CD4-positive, alpha-beta T cell treated with Interleukin-21 for 1 hour (primary cell): ENCODE data around the gene BSN.

ENCODE experiments used
- DNase-seq: peaks from one replicate; pipeline ENCODE4 v3.0.0-alpha.2; 2020

The BSN gene

DNA sequence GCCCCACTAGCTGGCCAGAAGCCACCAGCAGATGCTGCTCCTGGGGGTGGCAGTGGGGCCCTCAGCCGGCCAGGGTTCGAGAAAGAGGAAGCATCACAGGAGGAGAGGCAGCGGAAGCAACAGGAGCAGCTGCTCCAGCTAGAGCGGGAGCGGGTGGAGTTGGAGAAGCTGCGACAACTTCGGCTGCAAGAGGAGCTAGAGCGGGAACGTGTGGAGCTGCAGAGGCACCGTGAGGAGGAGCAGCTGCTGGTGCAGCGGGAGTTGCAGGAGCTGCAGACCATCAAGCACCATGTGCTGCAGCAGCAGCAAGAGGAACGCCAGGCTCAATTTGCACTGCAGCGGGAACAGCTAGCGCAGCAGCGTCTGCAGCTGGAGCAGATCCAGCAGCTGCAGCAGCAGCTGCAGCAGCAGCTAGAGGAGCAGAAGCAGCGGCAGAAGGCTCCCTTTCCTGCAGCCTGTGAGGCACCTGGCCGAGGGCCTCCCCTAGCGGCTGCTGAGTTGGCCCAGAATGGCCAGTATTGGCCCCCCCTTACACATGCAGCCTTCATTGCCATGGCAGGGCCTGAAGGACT is 102.3 kb downstream of the BSN start:
- no peak for DNase-seq

DNA sequence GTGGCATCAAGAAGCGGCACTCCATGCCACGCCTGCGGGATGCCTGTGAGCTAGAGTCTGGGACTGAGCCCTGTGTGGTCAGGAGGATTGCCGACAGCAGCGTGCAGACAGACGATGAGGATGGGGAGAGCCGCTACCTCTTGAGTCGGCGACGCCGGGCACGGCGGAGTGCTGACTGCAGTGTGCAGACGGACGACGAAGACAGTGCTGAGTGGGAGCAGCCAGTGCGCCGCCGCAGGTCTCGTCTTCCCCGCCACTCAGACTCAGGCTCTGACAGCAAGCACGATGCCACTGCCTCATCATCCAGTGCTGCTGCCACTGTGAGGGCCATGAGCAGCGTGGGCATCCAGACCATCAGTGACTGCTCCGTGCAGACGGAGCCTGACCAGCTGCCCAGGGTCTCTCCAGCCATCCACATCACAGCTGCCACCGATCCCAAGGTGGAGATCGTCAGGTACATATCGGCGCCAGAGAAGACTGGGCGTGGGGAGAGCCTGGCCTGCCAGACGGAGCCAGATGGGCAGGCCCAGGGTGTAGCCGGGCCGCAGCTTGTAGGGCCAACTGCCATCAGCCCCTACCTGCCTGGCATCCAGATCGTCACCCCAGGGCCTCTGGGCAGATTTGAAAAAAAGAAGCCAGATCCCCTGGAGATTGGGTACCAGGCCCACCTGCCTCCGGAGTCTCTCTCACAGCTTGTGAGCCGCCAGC is 103.1 kb downstream of the BSN start:
- no peak for DNase-seq

DNA sequence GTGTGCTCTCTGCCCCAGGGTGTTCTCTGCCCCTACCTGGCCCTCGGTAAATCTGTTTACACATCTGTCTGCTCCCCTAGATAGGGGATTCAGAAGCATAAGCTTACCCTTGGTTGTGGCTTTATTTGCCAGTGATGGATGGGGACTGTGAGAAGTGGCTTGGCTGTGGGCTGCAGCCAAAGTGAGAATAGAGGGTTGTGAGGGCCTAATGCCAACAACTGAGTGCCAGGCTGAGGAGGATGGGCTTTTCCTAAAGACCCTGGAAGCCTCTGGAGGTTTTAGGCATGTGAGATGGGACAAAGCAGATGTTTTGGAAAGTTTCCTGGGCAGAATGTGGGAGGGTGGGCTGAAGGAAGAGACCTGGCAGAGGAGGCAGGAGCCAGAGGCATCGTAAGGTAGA is 104.4 kb downstream of the BSN start:
- DNase-seq = no peak

DNA sequence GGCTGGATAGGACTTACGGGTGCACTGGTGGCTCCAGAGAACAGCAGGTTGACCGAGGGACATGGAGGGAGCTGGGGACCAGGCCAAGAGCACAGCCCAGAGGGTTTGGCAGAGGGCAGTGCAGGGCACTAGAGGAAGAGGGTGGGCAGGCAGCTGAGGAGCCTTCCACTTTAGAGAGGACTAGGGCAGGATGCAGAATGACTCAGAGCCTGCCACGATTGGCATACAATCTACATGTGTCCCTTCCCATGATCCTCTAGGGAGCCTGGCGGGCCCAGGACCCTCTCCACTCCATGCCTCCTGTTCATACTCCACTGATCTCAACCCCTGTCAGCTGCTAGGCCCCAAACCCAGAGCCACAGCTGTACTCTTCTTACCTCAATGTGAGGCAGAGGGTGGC is 105.5 kb downstream of the BSN start:
- DNase-seq = no peak

DNA sequence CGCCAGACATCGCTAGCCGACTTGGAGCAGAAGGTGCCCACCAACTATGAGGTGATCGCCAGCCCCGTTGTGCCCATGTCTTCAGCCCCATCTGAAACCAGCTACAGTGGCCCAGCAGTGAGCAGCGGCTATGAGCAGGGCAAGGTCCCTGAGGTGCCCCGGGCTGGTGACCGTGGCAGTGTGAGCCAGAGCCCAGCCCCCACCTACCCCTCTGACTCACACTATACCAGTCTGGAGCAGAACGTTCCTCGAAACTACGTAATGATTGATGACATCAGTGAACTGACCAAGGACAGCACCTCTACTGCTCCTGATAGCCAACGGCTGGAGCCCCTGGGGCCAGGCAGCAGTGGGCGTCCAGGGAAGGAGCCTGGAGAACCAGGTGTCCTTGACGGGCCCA is 107.0 kb downstream of the BSN start:
- no peak for DNase-seq

DNA sequence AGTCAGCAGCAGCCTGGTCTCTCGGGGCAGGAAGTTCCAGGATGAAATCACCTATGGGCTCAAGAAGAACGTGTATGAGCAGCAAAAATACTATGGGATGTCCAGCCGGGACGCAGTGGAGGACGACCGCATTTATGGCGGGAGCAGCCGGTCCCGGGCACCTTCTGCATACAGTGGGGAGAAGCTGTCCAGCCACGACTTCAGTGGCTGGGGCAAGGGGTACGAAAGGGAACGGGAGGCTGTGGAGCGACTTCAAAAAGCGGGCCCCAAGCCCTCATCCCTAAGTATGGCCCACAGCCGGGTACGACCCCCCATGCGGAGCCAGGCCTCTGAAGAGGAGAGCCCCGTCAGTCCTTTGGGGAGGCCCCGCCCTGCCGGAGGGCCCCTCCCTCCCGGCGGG is 107.7 kb downstream of the BSN start:
- no peak for DNase-seq

DNA sequence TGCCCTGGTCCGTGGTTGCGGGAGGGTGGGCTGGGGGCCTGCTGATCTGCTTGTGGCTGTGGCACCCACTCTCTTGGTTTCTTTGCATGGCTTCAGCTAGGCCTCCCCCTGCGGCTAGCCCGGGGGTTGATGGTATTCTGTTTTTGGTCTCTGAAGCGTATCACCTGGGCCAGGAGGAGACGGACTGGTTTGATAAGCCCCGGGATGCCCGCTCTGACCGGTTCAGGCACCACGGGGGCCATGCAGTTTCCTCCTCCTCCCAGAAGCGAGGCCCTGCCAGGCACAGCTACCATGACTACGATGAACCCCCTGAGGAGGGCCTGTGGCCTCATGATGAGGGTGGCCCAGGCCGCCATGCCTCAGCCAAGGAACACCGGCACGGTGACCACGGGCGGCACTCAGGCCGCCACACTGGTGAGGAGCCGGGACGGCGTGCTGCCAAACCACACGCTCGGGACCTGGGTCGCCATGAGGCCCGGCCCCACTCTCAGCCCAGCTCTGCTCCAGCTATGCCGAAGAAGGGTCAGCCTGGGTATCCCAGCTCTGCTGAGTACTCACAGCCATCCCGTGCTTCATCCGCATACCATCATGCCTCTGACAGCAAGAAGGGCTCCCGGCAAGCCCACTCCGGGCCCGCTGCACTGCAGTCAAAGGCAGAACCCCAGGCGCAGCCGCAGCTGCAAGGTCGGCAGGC is 108.6 kb downstream of the BSN start:
- DNase-seq = no peak

DNA sequence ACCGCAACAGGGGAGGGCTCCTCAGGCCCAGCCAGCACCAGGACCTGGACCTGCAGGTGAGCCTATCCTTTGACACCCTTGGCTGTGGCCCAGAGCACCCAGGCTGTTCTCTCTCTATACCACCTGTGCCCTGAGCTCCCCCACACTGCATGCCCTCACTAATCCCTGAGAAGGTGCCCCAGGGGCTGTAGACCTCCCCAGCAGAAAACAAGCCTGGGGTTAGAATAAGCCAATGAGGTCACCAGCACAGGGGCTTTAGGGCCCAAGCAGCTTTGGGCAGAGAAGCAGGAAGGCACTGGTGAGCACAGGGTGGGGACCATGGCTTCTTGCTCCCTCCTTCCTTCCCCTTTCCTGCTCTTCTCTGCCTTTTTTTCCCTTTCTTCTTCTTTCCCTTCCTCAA is 109.6 kb downstream of the BSN start:
- no peak for DNase-seq

DNA sequence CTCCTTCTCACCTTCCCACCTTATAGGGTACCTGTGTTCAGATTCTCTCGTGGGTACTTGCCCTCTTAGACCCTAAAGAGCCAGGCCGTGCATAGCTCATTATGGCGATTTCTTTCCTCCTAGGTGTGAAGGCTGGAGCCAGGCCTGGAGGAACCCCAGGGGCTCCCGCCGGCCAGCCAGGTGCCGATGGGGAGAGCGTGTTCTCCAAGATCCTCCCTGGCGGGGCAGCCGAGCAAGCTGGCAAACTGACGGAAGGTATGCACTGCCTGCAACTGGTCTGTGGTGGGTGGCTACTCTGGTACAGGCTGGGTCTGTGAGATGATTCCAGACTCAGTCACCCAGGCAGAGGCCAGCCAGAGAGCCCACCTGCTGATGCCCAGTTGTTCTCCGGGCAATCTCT is 110.0 kb downstream of the BSN start:
- DNase-seq = no peak

DNA sequence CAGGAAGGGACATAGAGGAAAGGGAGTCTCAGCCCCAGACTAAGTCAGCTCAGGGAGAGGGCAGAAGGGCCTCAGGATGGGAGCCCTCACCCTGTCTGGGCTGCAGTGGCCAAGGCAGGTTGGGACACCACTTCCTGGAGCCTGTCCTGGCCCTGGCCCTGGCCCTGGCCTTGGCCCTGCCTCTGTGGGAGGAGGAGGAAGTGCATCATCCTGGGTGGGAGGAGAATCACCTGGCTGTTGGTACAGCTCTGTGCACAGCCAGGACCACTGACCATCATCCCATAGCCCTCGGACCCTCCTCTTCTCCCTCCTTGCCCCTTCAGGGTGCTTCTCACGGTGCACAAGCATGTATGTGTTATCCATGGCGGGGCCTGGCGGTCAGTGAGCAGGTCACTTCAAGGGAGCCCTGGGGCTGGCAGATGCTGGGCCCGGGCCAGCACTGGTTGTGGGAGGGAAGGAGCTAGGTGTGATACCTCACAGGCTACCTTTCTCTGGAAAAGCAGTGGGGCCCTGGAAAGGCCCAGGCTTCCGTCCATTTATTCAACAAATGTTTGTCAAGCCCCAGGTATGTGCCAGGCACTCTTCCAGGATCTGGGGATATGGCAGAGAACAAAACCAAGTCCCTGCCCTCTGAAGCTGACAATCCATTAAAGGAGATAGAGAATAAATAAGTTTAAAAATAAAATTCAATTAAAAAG is 111.7 kb downstream of the BSN start:
- no peak for DNase-seq

DNA sequence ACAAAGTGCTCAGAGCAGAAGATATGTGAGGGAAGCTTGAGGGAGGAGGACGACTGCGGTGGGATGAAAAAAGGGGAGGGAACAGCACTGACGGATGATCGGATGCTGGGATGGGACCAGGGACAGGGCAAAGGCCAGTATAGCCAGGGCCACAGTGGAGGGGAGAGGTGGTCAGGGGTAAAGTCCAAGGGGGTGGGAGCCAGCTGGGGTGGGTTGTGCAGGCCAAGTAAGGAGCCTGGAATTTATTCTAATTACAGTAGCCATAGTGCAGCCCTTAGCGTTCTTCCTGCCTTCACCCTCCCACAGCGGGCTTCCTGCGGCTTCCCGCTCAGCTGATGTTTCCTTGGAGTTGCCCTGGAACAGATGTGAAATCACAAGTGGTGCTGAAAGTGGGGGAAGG is 112.3 kb downstream of the BSN start:
- DNase-seq = no peak

DNA sequence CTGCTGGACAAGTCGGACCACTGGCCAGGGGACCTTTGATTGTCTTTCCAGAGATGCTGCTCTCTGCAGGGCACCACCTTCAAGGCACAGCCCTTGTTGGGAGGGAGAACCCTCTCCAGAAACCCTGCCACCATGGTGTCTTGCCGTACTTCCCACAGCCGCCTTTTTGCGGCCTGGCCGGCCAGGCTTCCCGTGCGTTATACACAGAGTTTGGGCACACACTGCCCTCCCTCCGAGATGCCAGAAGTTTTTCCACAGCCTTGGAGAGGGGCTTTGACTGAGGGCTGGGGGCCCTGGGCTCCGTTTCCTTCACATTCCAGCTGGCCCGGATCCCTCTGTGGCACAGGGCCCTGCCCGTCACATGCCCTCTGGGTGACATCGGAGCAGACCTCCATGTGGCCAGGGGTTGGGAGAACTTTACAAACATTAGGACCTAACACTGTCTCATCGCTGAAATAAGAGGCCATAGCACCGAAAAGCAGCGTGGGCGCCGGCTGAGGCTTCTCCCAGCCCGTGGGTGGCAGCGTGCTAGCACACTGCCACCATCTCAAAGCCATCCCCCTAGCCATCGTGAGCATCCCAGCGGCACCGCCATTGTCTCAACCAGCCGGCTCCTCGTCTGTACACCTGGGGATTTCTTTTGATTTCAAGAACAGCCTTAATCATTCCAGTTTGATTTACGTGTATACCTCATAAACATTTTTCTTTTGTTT is 113.6 kb downstream of the BSN start:
- no peak for DNase-seq

DNA sequence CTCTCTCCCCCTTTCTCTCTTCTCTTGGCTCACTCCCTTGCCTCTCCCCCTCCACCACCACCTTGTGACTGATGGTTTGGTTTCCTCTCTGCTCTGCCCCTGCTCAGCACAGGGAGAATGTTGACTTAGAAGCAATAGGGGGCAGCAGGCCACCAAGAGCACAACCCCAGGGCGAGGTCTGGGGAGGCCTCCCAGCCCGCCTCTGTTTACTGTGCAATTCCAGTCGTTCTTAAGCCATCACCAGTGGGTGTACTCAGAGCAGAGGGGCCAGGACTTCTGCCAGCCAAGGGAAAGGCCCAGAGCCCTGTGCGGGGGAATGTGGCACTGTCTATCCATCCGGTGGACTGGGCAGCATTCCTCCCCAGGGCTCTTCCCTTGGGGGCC is 114.1 kb downstream of the BSN start:
- no peak for DNase-seq

DNA sequence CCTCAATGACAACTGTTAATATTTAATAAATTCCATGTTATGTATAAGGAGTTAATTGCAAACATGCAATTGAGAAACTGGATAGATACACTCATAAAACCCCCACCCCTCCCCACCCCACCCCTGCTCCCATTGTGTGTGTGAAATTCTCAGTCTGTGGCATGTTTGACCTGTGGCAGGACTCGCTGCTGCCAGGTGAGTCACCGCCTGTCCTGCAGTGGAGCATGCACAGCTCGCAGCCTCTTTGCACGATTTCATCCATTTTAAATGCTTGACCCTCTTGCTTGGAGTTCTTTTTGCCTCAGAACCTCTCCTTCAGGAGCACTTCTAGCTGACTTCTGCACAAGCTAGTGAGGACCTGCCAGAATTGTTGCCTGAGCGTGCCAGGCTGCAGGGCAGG is 114.6 kb downstream of the BSN start:
- no peak for DNase-seq

DNA sequence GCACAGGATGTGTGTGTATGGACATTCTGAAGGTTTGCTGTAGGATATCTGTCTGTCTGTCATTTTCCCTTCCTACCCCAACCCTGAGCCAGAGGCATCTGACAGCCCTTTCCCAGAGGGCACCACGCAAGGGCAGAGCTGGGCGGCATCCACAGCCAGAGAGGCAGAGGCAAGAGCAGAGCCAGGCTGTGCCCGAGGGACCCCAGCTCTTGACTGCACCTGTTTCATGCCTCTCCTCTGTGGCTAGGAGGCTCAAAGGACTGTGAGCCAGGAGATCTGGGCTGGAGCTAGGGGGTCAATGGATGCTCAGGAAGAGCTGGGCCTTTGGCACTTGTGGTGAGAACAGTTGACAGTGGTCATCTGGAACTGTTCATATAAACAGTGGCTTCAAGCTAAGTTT is 115.1 kb downstream of the BSN start:
- no peak for DNase-seq

DNA sequence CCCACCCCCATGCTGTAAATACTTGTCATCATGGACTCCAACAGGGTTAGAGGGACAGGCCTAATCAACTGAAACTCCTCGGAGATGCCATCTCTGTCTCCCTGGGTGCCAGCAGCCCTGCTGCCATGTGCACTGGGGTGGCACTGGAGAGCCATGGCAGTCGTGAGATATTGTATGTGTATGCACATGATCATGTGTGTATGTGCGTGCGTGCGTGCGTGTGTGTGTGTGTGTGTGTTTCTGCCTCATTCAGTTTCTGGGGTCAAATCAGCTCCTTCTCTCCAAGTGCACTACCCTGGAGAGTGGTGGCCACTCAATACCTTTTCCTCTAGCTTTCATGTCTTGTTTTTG is 116.6 kb downstream of the BSN start:
- DNase-seq = no peak

DNA sequence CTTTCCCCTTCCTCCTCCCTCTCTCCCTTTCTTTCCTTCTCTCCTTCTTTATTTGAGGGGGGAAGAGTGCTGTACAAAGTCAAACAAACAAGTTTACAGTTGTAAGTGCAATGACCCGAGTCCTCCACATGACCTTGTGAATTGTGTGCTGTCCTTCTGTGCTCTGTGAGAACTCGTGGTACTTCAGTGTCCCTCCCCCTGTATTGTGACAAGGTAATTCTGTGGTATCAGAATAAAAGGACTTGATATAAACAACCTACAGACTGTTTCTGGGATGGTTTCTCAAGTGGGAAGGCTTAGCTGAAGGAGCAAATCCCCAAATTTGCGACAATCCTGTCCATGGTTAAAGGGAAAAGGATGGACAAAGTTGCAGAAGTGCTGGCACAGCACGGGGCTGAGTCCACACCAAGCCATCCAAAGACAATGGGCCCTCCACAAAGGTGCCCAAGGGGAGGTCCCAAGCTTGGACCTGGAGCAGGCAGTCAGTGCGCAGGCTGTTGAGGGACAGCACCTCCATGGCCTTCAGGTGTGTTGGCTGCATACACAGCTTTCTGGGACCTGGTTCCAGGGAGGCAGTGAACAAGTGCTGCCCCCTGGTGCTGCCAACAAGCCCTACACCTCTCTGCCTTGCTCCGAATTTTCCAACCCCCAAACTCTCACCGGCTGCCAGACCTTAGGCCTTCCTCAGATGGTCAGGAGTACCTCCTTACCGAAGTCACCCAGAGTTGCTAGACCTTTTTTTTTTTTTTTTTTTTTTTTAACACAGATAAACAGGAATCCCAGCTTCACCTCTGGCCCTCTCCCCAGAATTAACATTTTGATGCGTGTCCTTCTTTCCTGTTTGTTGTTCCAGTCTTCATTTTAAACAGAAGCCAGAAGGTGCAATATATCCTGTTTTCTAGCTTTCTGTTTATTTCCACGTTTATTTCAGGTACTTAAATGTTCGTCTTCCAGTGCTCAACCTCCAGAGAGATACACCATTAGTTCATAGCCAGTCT is 117.3 kb downstream of the BSN start:
- DNase-seq = peak; percentile 77

DNA sequence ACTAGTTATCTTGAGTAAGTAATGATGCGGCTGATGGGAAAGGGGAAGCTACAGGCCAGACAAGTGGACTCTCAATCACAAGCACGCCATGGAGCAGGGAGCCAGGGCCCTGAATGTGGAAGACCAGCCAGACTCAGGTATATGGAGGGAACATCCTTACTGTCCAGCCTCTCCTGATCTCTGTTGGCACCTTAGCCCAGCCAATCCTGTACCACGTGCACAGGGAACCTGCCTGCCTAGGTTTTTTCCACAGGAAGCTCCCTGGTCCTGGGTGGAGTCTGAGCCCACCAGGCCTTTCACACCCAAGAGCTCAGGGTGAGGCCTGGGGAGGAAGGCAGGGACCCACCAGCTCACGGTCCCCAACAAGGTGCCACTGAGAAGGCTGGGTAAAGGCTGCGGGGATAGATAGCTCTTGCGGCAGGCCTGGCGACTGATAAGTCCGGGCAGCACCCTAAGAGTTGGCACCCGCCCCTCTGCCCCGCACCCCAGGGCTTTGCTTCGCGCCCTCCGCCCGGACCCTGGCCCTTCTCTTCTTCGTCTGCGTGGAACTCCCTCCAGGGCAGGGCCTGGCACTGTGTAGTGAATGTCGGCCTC is 118.9 kb downstream of the BSN start:
- peak; percentile 22 for DNase-seq

DNA sequence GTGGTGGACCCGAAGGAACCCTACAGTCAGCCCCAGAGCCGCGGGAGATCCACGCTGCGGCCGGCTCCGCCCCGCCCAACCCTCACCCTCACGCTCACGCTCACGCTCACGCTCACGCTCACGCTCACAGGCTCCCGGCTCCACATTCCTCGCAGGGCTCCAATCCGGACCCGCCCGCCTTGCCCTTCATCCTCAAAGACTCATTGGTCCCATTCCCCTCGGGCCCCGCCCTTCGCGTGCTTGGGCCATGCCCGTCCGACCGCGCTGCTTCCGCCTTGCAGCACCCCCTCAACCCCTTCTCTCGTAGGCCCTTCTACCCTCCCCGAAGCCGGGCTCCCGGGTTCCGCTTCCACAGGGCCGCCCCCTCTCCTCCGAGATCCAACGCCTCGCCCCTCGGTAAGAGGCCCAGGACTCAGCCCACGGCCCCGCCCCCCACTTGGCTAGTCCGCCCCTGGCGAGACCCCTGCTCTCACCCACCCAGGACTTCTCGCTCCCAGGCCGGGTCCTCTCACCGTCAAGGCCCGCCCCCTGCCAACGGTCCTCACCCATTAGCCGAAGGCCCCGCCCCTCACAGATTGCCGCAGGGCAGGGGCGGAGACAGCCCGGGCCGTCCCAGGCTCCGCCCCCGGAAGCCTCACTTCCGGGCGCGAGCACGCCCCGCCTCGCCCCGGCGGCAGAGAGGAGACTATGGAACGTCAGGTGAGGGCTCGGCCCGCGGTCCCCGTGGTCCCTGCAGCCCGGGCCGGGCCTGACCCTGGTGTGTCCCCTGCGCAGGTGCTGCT is 119.6 kb downstream of the BSN start, which contains the start of gene APEH:
TSS of gene APEH (plus strand) at position 637 of the 782 bp plus-strand sequence. CDS start at position 688, 51 bp downstream.
- peak; percentile 97 for DNase-seq

DNA sequence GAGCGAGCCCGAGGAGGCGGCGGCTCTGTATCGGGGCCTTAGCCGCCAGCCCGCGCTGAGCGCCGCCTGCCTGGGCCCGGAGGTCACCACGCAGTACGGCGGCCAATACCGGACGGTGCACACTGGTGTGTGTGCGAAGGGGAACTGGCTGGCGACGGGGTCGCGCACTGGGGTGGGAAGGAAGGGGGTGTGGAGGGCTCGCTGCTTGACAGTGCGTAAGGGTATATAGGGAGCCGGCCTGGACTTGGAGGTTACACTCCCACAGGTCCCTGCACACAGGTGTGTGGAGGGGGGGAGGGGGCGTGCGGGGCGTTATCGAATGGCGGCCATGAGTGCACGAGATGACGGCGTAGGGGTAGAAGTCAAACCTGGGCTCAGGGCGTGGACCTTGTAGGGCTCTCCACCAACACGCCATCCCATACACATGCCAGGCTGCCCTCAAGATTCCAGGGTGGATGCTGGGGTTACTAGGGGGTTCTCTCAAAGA is 120.3 kb downstream of the BSN start:
- no peak for DNase-seq

DNA sequence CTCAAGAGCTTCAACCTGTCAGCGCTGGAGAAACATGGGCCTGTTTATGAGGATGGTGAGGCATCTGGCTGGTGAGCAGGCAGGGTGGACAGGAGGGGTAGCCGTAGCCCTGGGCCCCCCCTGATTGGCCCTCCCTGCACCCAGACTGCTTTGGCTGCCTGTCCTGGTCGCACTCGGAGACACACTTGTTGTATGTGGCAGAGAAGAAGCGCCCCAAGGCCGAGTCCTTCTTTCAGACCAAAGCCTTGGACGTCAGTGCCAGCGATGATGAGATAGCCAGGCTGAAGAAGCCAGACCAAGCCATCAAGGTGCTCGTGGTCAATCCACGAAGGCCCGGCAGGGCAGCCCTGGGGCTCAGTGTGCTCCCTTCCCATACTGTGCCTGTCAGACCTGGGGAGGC is 121.6 kb downstream of the BSN start:
- no peak for DNase-seq
